Cardiac muscle cell (in vitro differentiated cells and primary cell): ENCODE measurements around the gene SKP1. TPM values are rescaled to one million over a fixed set of nuclear protein-coding genes. Genes with fewer than 3 reads are reported as not detected.

ENCODE experiments used
- DNase-seq, 2 donors: peaks; one replicate each; pipeline versions ENCODE4 v3.0.0 to v3.0.0-alpha.2; 2010 to 2017; ENCODE audit warnings: low read depth in 1 of 2, low spot score in 1 of 2
- H3K27ac ChIP-seq: fragments of 200-600 bp; sonication (generic); 2 replicates; pipeline ENCODE4 v1.5.1; 2016
- H3K27me3 ChIP-seq: fragments of 200-600 bp; sonication (generic); 2 replicates; pipeline ENCODE4 v1.6.0; 2016; ENCODE audit warnings: control low read depth
- H3K36me3 ChIP-seq: fragments of 200-600 bp; sonication (generic); 2 replicates; pipeline ENCODE4 v1.5.1; 2016; ENCODE audit warnings: control low read depth
- H3K4me1 ChIP-seq: fragments of 200-600 bp; sonication (generic); 2 replicates; pipeline ENCODE4 v1.8.1; 2017; ENCODE audit warnings: low read depth, mild to moderate bottlenecking, mixed run types
- H3K4me3 ChIP-seq: fragments of 200-600 bp; sonication (generic); 2 replicates; pipeline ENCODE4 v1.5.1; 2016; ENCODE audit warnings: mild to moderate bottlenecking
- H3K9me3 ChIP-seq: fragments of 200-600 bp; sonication (generic); 2 replicates; pipeline ENCODE4 v1.5.1; 2017; ENCODE audit warnings: low read depth, mild to moderate bottlenecking, control low read depth
- polyA plus RNA-seq: library from polyadenylated mRNA; unstranded; fragments of >200 nt; fragmentation: Nextera tagmentation; extraction: Ambion mirVana; gene quantifications from 2 replicates; pipeline ENCODE4 v1.2.1, GENCODE V29; 2016
- total RNA-seq: library from RNA; depleted of rRNA; stranded (reverse); fragments of >200 nt; gene quantifications from 2 replicates; pipeline ENCODE4 v1.2.3, GENCODE V29; 2016
- TF ChIP-seq, protein P1 (sequence below): IDR thresholded peaks from 2 replicates; pipeline ENCODE4 v1.5.1; 2012; ENCODE audit warnings: low read depth, mild to moderate bottlenecking, low read length

SKP1 gene
- total and polyA plus RNA-seq, 2 experiments from 2014 or later, result 301 to 1,444 TPM

DNA sequence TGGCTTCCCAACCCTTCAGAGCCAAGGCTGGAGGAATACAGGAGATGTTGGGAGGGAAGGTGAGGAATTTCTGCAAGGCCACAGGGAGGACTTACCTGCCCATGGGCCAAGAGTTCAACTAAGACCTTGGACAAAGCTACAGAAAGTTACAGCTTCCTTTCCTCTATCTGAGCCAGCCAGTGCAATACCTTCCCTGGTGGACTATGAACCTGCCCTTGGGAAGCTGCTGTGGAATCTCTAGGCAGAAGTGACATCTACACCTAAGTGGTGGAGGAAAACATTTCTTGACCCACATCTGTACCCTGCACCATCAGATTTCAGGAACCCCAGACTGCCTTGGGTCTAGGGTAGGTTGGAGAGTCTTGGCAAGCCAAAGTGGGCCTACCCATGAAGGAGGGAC is 6.7 kb upstream of the SKP1 start:
- Histone ChIP-seq H3K4me1 (no peaks in the 10 kb centered on the region), H3K36me3 (no peaks in the 10 kb centered on the region), H3K27me3 (no peaks in the 10 kb centered on the region), H3K4me3 (no peak overlapping the region), H3K9me3 (no peaks in the 10 kb centered on the region), H3K27ac (no peak overlapping the region)
- DNase-seq, result no peak
- TF ChIP-seq, protein P1, sequence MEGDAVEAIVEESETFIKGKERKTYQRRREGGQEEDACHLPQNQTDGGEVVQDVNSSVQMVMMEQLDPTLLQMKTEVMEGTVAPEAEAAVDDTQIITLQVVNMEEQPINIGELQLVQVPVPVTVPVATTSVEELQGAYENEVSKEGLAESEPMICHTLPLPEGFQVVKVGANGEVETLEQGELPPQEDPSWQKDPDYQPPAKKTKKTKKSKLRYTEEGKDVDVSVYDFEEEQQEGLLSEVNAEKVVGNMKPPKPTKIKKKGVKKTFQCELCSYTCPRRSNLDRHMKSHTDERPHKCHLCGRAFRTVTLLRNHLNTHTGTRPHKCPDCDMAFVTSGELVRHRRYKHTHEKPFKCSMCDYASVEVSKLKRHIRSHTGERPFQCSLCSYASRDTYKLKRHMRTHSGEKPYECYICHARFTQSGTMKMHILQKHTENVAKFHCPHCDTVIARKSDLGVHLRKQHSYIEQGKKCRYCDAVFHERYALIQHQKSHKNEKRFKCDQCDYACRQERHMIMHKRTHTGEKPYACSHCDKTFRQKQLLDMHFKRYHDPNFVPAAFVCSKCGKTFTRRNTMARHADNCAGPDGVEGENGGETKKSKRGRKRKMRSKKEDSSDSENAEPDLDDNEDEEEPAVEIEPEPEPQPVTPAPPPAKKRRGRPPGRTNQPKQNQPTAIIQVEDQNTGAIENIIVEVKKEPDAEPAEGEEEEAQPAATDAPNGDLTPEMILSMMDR, result no peak

DNA sequence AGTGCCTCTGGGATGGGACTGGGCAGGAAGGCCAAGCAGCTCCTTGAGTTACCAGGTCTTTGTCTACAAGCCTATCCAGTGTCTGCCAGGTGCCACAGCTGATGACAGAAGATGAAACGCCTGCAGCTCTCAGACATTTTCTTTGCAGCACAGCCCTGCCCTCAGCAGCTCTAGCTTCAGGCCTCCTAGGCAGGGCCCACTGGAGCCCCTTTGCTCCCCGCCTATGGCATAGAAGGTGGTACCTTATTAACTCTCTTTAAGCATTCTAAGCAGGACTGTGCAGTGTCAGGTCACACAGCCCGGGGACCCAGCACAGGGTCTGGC is 1.3 kb upstream of the SKP1 start:
- Histone ChIP-seq H3K4me1 (peaks cover 16% of the 10 kb centered on the region), H3K9me3 (no peaks in the 10 kb centered on the region), H3K4me3 (no peak overlapping the region), H3K27ac (peak overlapping the region; percentile 100), H3K27me3 (no peaks in the 10 kb centered on the region), H3K36me3 (no peaks in the 10 kb centered on the region)
- TF ChIP-seq, protein P1, result no peak
- DNase-seq, result no peak

DNA sequence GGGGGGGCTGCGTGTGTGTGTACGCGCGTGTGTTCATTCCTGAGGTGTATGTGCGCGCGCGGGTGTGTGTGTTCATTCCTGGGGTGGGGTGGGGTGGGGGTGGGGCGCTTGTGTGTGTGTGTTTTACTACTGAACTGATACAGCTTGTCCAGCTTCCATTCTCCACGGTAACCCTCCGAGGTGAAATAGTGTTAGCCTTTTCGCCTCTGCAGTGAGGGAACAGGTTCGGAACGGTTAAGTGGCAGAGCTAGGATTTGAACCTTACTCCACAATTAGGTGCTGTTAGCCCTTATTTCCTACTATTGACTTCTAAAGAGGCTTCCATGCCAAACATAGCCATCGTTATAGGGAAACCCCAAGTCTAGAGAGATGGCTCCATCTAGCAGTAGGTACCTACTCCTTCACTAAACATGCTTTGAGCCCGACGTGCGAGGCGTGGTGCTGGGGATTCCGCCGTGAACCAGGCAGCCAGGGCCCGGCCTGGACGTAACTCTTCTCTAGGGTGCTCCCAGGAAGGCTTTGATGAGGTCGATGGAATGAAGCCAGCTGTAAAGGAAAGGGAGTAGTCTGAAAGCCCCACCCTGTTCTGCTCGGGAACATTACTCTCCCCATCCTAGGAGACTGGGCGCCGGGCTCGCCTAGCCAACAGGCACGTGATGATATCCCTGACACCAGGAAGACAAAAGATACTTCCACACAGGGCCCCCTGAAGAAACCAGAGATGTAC is 782 bp upstream of the SKP1 start:
- peaks cover 16% of the 10 kb centered on the region for H3K4me1 ChIP-seq
- no peaks in the 10 kb centered on the region for H3K9me3 ChIP-seq
- peak in 1 of 2 donors; percentile 57 for DNase-seq
- peak overlapping the region; percentile 67 for H3K4me3 ChIP-seq
- H3K27ac ChIP-seq, result peak overlapping the region; percentile 100
- TF ChIP-seq, protein P1, result no peak
- no peaks in the 10 kb centered on the region for H3K36me3 ChIP-seq
- H3K27me3 ChIP-seq, result no peaks in the 10 kb centered on the region

DNA sequence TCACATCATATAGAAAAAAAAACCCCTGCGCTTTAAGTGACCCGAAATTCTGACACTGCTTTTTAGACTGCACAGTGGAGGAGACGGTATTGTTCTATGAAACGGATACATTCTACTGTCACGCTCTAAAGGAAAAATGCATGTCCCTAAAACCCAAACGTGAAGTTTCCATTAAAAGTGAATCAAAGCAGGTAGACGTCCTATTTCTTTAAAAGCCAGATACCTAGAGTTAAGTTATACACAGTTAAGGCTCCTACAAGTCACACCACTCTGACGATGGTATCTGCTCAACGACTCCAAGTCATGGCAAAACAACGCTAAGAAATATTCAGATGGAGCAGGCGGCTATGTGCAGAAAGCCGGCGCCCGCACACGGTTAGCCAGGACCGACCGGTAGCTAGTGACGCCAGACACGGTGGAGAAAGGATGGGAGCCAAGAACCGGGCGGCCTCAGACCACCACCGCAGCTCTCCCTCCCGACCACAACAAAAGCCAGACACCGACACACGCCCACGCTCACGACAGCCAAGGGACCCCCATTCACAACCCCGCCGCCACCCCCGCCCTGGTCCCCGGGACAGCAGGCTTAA is 734 bp downstream of the SKP1 start:
- H3K36me3 ChIP-seq, result peaks cover 13% of the 10 kb centered on the region
- H3K27ac ChIP-seq, result peak overlapping the region; percentile 100
- TF ChIP-seq, protein P1, result no peak
- DNase-seq, result peak; percentile 42 to 59
- H3K4me1 ChIP-seq, result peaks cover 16% of the 10 kb centered on the region
- no peaks in the 10 kb centered on the region for H3K27me3 ChIP-seq
- no peaks in the 10 kb centered on the region for H3K9me3 ChIP-seq
- H3K4me3 ChIP-seq, result peak overlapping the region; percentile 67

DNA sequence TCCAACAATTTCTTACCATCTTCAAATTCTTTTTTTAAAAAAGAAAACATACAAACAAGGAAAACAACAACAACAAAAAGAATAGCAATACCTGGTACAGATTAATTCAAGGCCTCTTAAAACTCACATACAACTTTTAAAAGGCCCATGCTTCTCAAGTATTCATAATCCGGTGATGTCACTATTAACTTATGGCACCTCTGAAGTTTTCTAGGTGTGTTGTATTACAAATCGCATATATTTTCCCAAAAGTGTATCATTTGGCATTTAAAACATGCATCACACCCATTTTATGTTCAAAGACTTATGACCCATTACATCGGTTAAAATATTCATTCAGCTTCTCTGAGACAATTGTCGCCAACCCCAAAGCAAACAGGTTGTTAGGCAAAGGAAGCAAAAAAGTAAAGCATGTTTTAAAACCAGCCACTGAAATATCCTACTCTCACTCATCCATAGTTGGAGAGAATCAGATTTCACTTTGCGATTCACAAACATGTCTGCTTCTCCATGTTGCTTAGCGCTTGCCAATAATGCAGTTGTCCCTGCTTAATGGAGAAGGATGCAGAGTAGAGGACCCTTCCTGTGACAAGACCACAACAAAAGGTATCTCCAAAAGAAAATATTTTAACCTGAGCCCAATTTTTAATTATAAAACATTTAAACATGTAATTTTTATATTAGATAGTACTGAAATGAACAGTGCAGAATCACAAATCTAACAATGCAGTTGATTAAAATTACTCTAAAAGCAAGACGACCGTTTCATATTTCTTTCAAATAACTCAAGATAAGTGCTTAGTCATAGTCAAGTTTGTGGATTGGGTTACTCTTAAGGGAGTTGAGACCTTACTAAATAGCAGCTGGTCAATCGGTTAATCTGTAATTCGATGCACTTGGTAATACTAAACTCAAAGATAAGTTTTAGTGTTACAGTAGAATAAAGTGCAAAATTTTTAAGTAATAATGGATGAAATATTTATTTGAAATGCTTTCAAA is 1.6 kb downstream of the SKP1 start:
- Histone ChIP-seq H3K27me3 (no peaks in the 10 kb centered on the region), H3K4me3 (peak overlapping the region; percentile 67), H3K9me3 (no peaks in the 10 kb centered on the region), H3K36me3 (peaks cover 18% of the 10 kb centered on the region), H3K27ac (peak overlapping the region; percentile 100), H3K4me1 (peaks cover 16% of the 10 kb centered on the region)
- TF ChIP-seq, protein P1, result no peak
- peak; percentile 25 to 55 for DNase-seq
